Esophagus squamous epithelium (tissue), 5 donors: Measurements from ENCODE around the gene ESRRB. TPM values are rescaled to one million over a fixed set of nuclear protein-coding genes. Genes with fewer than 3 reads are reported as not detected.

Experiments
- DNase-seq: peaks from one replicate; lab custom pipeline; 2025; lab: John Stamatoyannopoulos, UW
- H3K27ac ChIP-seq, 4 donors: fragments of 200-600 bp; sonication (generic); one replicate each; pipeline ENCODE4 v1.5.1; 2016 to 2019; ENCODE audit warnings: mild to moderate bottlenecking in 1 of 4
- H3K27me3 ChIP-seq, 4 donors: fragments of 200-600 bp; sonication (generic); 1 replicate in 3 of 4; 2 replicates in 1 of 4; pipeline versions ENCODE4 v1.5.1 to v1.6.0; 2017 to 2021; ENCODE audit warnings: antibody characterized with exemption in 1 of 4
- H3K36me3 ChIP-seq, 3 donors: fragments of 200-600 bp; sonication (generic); one replicate each; pipeline ENCODE4 v1.5.1; 2016 to 2019
- H3K4me1 ChIP-seq, 3 donors: fragments of 200-600 bp; sonication (generic); one replicate each; pipeline ENCODE4 v1.5.1; 2017 to 2019
- H3K4me3 ChIP-seq, 4 donors: fragments of 200-600 bp; sonication (generic); 1 replicate in 3 of 4; 2 replicates in 1 of 4; pipeline ENCODE4 v1.5.1; 2016 to 2019; ENCODE audit warnings: mild to moderate bottlenecking in 2 of 4, moderate library complexity in 1 of 4
- H3K9me3 ChIP-seq, 3 donors: fragments of 200-600 bp; sonication (generic); one replicate each; pipeline ENCODE4 v1.5.1; 2016 to 2019
- POLR2A ChIP-seq, 4 donors: fragments of 450-650 bp; IDR thresholded peaks; one replicate each; pipeline ENCODE4 v1.6.1; 2017; ENCODE audit warnings: antibody characterized with exemption in 4 of 4, mild to moderate bottlenecking in 4 of 4, moderate library complexity in 3 of 4
- WGBS, 2 donors: methylation state at CpG; one replicate each; pipeline ENCODE4 v1.1.5; 2018; 5-methylcytosine and 5-hydroxymethylcytosine counted together
- intact Hi-C: fragments of 100-400 bp; cut with DNase I; formaldehyde crosslinking; loops from one replicate; pipeline ENCODE4 v1.15.0; 2022
- total RNA-seq, 4 donors: library from RNA; depleted of rRNA; stranded (reverse); fragments of >200 nt; gene quantifications; one replicate each; pipeline ENCODE4 v1.1.0, GENCODE V29; 2016
- TF ChIP-seq, protein P1 (sequence below), 6 experiments: fragments of 450-650 bp in 4 of 6; fragments of 200-600 bp in 2 of 6; sonication (generic) in 2 of 6; IDR thresholded peaks; one replicate each; pipeline ENCODE4 v1.5.1; 2016 to 2019; ENCODE audit warnings: antibody characterized with exemption in 6 of 6, mild to moderate bottlenecking in 4 of 6, moderate library complexity in 4 of 6
- donor health status: DM: yes; HTN: yes; CAD: no.

The ESRRB gene
- total RNA-seq, 4 donors from 2014 or later: not detected

DNA sequence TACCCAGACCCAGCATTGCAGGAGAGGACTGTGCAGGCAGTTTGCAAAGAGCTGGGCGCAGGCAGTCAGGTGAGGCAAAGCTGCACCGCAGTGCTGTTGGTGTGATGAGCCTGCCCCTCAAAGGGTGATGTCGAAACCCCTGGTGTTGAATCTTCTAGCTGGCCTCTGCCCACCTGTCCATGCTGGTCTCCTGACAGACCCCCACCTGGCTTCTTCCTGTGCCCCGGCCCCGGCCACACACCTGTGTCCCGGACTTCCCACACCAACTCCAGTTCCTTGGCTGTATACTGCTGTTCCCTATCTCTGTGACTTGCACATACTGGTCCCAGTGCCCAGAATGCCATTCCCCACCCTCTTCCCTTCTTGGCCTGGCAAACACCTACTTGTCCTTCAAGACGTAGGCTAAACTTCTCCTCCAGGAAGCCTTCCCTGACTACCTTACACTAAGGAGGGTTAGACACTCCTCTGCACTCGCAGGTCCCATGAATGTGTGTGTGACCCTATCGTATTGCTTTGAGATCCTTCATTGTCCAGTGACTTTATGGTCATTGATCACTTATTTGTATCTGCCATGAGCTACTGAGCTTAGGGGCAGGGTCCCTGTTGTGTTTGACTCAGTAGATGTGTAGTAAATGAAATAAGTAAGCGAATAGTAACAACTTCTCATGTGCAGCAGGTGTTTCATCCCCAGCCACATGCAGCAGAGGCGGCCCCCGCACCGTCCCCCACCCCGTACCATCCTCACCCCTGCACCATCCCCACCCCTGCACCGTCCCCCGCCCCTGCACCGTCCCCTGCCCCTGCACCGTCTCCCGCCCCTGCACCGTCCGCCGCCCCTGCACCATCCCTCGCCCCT lies 37.4 kb downstream of the ESRRB start:
- Histone ChIP-seq H3K27ac (no peak overlapping the region), H3K4me1 (no peaks in the 10 kb centered on the region), H3K27me3 (peaks cover 0 to 50% (median 0%) of the 10 kb centered on the region in 4 donors), H3K36me3 (no peaks in the 10 kb centered on the region), H3K9me3 (no peaks in the 10 kb centered on the region), H3K4me3 (no peak overlapping the region)
- no peak for DNase-seq
- WGBS, 2 donors: 47 to 56% methylated on average over 13 to 15 of the region's 23 CpGs
- no peak for TF ChIP-seq POLR2A (IDR thresholded peaks at IDR 0.05)
- TF ChIP-seq, protein P1, sequence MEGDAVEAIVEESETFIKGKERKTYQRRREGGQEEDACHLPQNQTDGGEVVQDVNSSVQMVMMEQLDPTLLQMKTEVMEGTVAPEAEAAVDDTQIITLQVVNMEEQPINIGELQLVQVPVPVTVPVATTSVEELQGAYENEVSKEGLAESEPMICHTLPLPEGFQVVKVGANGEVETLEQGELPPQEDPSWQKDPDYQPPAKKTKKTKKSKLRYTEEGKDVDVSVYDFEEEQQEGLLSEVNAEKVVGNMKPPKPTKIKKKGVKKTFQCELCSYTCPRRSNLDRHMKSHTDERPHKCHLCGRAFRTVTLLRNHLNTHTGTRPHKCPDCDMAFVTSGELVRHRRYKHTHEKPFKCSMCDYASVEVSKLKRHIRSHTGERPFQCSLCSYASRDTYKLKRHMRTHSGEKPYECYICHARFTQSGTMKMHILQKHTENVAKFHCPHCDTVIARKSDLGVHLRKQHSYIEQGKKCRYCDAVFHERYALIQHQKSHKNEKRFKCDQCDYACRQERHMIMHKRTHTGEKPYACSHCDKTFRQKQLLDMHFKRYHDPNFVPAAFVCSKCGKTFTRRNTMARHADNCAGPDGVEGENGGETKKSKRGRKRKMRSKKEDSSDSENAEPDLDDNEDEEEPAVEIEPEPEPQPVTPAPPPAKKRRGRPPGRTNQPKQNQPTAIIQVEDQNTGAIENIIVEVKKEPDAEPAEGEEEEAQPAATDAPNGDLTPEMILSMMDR (IDR thresholded peaks at IDR 0.05): no peak
- intact Hi-C loops: no loop called here

DNA sequence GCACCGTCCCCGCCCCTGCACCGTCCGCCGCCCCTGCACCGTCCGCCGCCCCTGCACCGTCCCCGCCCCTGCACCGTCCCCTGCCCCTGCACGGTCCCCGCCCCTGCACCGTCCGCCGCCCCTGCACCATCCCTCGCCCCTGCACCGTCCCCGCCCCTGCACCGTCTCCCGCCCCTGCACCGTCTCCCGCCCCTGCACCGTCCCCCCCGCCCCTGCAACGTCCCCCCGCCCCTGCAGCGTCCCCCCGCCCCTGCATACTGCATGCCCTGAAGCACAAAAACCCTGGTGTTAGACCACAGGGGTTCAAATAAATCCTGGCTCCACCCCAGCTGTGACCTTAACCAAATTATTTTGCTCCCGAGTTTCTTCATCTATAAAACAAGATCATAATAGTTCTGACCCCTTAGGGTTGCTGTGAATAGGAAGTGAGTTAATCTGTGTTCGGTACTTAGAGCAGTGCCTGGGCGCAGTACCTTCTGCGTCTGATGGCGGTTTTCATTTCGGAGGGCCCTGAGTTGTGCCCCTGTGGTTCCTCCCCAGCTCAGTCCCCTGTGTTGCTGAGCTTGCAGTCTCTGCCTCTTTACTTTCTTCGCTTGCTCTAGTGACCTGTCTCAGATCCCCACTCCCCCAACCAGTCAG lies 38.1 kb downstream of the ESRRB start:
- WGBS, 2 donors: 37 to 43% methylated on average over 7 of the region's 36 CpGs
- DNase-seq: no peak
- Histone ChIP-seq H3K9me3 (no peaks in the 10 kb centered on the region), H3K4me1 (no peaks in the 10 kb centered on the region), H3K27me3 (peaks cover 0 to 50% (median 0%) of the 10 kb centered on the region in 4 donors), H3K4me3 (no peak overlapping the region), H3K27ac (no peak overlapping the region), H3K36me3 (no peaks in the 10 kb centered on the region)
- no peak for TF ChIP-seq POLR2A (IDR thresholded peaks at IDR 0.05)
- TF ChIP-seq, protein P1 (IDR thresholded peaks at IDR 0.05): no peak
- intact Hi-C loops: no loop called here

DNA sequence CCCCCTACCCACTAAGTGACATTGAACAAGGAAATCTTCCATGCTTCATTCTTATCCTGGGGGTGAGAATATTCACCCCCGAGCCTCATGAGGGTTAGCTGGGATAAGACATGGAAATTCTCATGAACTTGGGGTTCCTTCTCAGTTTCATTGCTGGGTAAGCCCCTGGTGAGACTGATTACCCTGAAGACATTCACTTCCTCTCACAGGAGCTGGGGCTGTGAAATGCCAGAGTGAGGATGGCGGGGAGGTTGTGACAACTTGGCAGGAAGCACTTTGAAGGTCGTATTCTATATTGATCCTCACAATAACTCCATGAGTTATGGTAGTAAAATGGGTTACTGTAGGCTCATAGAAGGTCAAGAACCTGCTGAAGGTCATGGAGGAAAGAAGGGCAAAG lies 43.5 kb downstream of the ESRRB start:
- H3K4me3 ChIP-seq: no peak overlapping the region
- DNase-seq: no peak
- no peaks in the 10 kb centered on the region for H3K9me3 ChIP-seq
- intact Hi-C loops: no loop called here
- TF ChIP-seq, protein P1 (IDR thresholded peaks at IDR 0.05): no peak
- TF ChIP-seq POLR2A (IDR thresholded peaks at IDR 0.05): no peak
- peaks cover 0 to 24% (median 0%) of the 10 kb centered on the region in 4 donors for H3K27me3 ChIP-seq
- no peak overlapping the region for H3K27ac ChIP-seq
- WGBS, 2 donors: 49 to 52% methylated on average over 2 of the region's 3 CpGs
- H3K36me3 ChIP-seq: no peaks in the 10 kb centered on the region
- no peaks in the 10 kb centered on the region for H3K4me1 ChIP-seq

DNA sequence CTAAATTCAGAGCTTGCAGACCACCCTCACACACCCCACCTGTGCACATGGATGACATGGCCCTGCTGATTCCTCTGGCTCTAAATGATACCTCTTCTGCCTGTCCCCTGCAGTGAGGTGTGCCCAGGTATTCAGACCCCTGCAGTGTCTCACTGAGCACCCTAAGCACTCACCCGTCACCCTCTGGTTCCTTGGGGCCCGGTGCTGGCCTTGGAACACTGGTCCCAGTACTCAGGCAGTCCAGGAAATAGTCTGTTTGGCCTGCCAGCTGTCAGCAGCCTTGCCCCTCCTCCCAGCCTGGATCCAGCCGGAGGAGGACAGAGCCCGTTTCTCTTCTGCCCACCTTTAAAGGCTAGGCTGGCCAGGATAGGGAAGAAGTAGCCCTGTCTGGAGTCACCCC lies 44.9 kb downstream of the ESRRB start:
- 80% methylated on average over 2 of the region's 4 CpGs; no CpG with 5 or more reads in 1 of the 2 donors for WGBS, 2 donors
- TF ChIP-seq, protein P1 (IDR thresholded peaks at IDR 0.05): no peak
- TF ChIP-seq POLR2A (IDR thresholded peaks at IDR 0.05): no peak
- DNase-seq: no peak
- Histone ChIP-seq H3K9me3 (no peaks in the 10 kb centered on the region), H3K4me1 (no peaks in the 10 kb centered on the region), H3K4me3 (no peak overlapping the region), H3K27me3 (peaks cover 0 to 10% (median 0%) of the 10 kb centered on the region in 4 donors), H3K36me3 (no peaks in the 10 kb centered on the region), H3K27ac (no peak overlapping the region)
- intact Hi-C loops: no loop called here

DNA sequence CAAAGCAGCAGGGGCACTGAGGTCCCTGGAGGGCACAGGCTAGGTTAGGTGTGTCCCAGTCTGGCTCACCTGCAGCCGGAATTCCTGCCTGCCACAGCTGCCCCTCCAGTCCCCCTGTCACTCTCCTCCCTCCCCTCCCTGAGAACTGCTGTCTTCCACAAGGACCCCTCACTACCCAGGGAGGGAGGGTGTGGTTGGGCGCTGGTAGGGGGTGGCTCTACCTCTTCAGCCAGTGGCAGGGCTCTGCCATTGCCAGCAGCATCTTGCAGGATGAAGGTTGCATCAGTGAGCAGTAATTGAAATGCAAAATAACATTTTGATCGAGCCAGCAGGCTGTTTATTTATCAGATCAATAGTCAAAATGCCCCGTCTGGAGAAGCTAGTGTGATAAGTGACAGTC lies 45.7 kb downstream of the ESRRB start:
- no peak for DNase-seq
- Histone ChIP-seq H3K27me3 (peaks cover 0 to 4% (median 0%) of the 10 kb centered on the region in 4 donors), H3K27ac (no peak overlapping the region), H3K9me3 (no peaks in the 10 kb centered on the region), H3K4me3 (no peak overlapping the region), H3K36me3 (no peaks in the 10 kb centered on the region), H3K4me1 (no peaks in the 10 kb centered on the region)
- intact Hi-C loops: no loop called here
- TF ChIP-seq POLR2A (IDR thresholded peaks at IDR 0.05): no peak
- TF ChIP-seq, protein P1 (IDR thresholded peaks at IDR 0.05): no peak
- 31 to 60% methylated on average over 2 of the region's 4 CpGs for WGBS, 2 donors
